Measurements from ENCODE around the gene NOXO1.
"Not testable (repeated sequence)": the region's sequence is repeated elsewhere in the genome, so short reads cannot be mapped to it uniquely, and the experiment has no call there.

Gene NOXO1

DNA sequence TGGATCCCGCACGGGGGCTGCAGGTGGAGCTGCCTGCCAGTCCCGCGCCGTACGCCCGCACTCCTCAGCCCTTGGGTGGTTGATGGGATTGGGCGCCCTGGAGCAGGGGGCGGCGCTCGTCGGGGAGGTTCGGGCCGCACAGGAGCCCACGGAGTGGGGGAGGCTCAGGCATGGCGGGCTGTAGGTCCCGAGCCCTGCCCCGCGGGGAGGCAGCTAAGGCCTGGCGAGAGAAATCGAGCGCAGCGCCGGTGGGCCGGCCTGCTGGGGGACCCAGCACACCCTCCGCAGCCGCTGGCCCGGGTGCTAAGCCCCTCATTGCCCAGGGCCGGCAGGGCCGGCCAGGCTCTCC, 23.2 kb downstream of the NOXO1 start:
- not testable (repeated sequence) for H3K4me3 Mint-ChIP-seq, H3K27ac Mint-ChIP-seq, H3K27me3 Mint-ChIP-seq, H3K9me3 Mint-ChIP-seq
- Mint-ChIP-seq H3K4me1 (ENCODE audit: low read depth) (peaks cover 33% of the 10 kb centered on the region), H3K36me3 (ENCODE audit: low read depth) (peaks cover 25% of the 10 kb centered on the region)

DNA sequence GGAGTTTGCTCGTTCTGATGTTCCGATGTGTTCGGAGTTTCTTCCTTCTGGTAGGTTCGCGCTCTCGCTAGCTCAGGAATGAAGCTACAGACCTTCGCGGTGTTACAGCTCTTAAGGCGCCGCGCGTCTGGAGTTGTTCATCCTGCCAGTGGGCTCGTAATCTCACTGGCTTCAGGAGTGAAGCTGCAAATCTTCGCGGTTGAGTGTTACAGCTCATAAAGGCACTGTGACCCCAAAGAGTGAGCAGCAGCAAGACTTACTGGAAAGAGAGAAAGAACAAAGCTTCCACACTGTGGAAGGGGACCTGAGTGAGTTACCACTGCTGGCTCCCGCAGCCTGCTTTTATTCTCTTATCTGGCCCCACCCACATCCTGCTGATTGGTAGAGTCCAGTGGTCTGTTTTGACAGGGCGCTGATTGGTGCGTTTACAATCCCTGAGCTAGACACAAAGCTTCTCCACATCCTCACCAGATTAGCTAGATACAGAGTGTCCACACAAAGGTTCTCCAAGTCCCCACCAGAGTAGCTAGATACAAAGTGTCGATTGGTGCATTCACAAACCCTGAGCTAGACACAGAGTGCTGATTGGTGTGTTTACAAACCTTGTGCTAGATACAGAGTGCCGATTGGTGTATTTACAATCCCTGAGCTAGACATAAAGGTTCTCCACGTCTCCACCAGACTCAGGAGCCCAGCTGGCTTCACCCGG, 23.7 kb downstream of the NOXO1 start:
- peaks cover 29% of the 10 kb centered on the region for H3K4me1 Mint-ChIP-seq (ENCODE audit: low read depth)
- peaks cover 20% of the 10 kb centered on the region for H3K36me3 Mint-ChIP-seq (ENCODE audit: low read depth)
- H3K4me3 Mint-ChIP-seq, H3K27ac Mint-ChIP-seq, H3K27me3 Mint-ChIP-seq, H3K9me3 Mint-ChIP-seq: not testable (repeated sequence)

DNA sequence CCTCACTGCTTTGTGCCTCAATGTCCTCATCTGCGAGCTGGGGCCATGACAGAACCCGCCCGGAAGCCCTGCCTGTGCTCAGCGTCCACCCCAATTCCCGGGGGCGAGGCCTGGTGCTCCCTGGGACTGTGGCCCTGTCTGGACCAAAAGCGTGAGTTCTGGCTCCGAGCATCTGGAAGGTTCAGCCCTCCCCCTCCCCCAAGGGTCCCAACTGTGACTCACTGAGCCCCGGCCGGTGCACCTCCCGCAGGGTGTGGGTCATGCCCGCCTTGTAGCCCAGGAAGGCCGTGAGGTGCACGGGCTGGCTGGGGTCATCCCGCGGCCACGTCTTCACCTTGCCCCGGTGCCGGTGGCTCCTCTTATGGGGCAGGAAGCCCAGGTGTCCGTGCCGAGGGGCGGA, 27.5 kb downstream of the NOXO1 start:
- Mint-ChIP-seq H3K27me3 (no peaks in the 10 kb centered on the region), H3K4me1 (ENCODE audit: low read depth) (peaks cover 4% of the 10 kb centered on the region)

DNA sequence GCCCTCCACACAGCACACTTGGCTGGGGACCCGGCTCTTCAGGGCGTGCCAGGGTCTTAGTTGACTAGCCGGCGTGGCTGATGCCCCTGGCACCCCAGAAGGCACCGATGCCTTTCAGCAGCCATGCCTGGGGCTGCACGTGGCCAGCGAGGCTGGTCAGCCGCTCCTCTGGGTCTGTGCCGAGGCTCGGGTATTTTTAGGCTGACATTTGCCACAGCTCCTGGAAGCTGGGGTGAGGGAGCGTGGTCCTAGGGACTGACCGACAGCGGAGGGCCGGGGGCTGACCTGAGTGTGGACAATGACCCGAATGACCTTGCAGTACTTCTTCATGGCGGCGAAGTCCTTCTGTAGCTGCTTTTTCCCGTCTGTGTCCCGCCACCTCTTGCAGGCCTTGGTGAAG, 30.7 kb downstream of the NOXO1 start:
- peaks cover 4% of the 10 kb centered on the region for H3K4me1 Mint-ChIP-seq (ENCODE audit: low read depth)
- H3K27me3 Mint-ChIP-seq: no peaks in the 10 kb centered on the region
- H3K4me3 Mint-ChIP-seq: no peak overlapping the region
- no peaks in the 10 kb centered on the region for H3K9me3 Mint-ChIP-seq
- H3K27ac Mint-ChIP-seq: no peak overlapping the region
- H3K36me3 Mint-ChIP-seq (ENCODE audit: low read depth): no peaks in the 10 kb centered on the region

More for the DNA sequence above, 27.5 kb downstream of the NOXO1 start:
- H3K4me3 Mint-ChIP-seq: no peak overlapping the region
- H3K36me3 Mint-ChIP-seq (ENCODE audit: low read depth): no peaks in the 10 kb centered on the region
- no peak overlapping the region for H3K27ac Mint-ChIP-seq
- H3K9me3 Mint-ChIP-seq: no peaks in the 10 kb centered on the region

DNA sequence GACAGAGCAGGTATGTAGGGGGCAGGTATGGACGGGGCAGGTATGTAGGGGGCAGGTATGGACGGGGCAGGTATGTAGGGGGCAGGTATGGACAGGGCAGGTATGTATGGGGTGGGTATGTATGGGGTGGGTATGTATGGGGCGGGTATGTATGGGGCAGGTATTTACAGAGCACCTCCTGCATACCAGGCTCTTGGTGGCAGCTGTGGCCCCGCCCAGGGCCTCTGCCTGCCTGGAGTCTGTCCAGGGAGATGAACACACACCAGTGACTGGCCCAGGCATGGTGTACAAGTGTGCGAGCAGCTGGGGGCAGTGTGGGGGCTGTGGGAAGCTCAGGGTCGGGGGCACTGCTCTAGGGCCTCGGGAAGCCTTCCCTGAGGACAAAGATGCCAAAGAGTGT, 31.2 kb downstream of the NOXO1 start:
- Mint-ChIP-seq H3K9me3 (no peaks in the 10 kb centered on the region), H3K27ac (no peak overlapping the region), H3K4me3 (no peak overlapping the region), H3K36me3 (ENCODE audit: low read depth) (no peaks in the 10 kb centered on the region), H3K27me3 (no peaks in the 10 kb centered on the region), H3K4me1 (ENCODE audit: low read depth) (peaks cover 4% of the 10 kb centered on the region)

DNA sequence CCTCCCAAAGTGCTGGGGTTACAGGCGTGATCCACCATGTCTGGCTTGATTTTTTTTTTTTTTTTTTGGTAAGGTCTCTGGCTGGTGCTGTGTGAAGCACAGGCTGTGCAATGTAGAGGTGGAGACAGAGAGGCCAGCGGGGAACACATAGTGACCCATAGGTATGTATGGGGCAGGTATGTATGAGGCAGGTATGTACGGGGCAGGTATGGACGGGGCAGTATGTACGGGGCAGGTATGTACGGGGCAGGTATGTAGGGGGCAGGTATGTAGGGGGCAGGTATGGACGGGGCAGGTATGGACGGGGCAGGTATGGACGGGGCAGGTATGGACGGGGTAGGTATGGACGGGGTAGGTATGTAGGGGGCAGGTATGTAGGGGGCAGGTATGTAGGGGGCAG, 31.8 kb downstream of the NOXO1 start:
- Mint-ChIP-seq H3K27me3 (no peaks in the 10 kb centered on the region), H3K27ac (no peak overlapping the region), H3K36me3 (ENCODE audit: low read depth) (no peaks in the 10 kb centered on the region), H3K4me3 (no peak overlapping the region), H3K9me3 (no peaks in the 10 kb centered on the region), H3K4me1 (ENCODE audit: low read depth) (peaks cover 5% of the 10 kb centered on the region)

DNA sequence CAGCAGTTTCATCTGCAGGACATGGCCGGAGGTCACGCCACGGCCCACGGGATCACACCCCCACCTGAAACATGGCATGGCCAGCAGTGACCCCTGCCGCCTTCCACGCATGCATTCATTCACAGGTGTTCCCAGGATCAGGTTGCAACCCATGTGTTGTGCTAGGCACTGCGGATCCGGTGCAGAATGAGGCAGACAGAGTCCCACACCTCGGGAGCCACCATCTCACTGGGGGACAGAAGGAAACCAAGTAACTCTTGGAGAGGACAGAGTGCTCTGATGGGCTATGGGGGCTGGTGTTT, 33.9 kb downstream of the NOXO1 start:
- no peak overlapping the region for H3K4me3 Mint-ChIP-seq
- peaks cover 13% of the 10 kb centered on the region for H3K4me1 Mint-ChIP-seq (ENCODE audit: low read depth)
- H3K27ac Mint-ChIP-seq: peak overlapping the region; percentile 0
- H3K9me3 Mint-ChIP-seq: no peaks in the 10 kb centered on the region
- H3K27me3 Mint-ChIP-seq: no peaks in the 10 kb centered on the region
- no peaks in the 10 kb centered on the region for H3K36me3 Mint-ChIP-seq (ENCODE audit: low read depth)

DNA sequence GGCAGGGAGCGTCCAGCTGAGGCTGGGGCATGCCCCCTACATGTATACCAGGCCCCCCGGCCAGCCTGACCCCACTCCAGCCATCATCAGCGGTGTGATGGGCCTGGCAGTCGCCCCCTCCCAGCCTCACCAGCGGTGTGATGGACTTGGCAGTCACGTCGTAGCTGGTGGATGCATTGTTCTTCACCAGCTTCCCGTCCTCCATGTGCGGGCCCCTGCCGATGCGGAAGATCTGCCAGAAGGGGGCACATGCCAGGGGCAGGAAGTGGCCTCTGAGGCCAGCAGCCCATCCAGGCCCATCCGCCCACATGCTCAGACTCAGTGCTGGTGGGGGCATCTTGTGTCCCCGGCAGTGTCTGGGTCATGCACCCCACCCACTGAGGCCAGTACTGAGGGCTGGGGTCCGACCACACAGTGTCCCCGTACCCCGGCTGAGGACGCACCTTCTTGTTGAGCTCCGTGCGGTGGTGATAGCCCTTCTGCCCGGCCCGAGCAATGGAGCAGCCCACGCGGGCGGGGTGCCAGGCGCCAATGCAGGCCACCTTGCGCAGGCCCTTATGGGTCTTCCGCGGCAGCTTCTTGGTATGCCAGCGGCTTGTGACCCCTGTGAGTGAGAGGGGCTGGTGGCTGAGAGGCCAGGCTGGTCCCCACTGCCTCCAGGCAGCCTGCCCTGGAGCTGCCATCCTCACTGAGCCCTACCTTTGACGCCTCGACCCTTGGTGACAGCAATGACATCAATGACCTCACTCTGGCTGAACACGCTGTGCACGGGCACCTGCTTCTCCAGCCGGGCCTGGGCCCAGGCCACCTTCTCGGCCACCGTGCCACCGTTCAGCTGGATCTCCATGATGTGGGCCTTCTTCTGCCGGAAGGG, 34.5 kb downstream of the NOXO1 start:
- no peak overlapping the region for H3K4me3 Mint-ChIP-seq
- H3K27me3 Mint-ChIP-seq: no peaks in the 10 kb centered on the region
- no peaks in the 10 kb centered on the region for H3K9me3 Mint-ChIP-seq
- H3K4me1 Mint-ChIP-seq (ENCODE audit: low read depth): peaks cover 19% of the 10 kb centered on the region
- H3K36me3 Mint-ChIP-seq (ENCODE audit: low read depth): no peaks in the 10 kb centered on the region
- H3K27ac Mint-ChIP-seq: peak overlapping the region; percentile 0

DNA sequence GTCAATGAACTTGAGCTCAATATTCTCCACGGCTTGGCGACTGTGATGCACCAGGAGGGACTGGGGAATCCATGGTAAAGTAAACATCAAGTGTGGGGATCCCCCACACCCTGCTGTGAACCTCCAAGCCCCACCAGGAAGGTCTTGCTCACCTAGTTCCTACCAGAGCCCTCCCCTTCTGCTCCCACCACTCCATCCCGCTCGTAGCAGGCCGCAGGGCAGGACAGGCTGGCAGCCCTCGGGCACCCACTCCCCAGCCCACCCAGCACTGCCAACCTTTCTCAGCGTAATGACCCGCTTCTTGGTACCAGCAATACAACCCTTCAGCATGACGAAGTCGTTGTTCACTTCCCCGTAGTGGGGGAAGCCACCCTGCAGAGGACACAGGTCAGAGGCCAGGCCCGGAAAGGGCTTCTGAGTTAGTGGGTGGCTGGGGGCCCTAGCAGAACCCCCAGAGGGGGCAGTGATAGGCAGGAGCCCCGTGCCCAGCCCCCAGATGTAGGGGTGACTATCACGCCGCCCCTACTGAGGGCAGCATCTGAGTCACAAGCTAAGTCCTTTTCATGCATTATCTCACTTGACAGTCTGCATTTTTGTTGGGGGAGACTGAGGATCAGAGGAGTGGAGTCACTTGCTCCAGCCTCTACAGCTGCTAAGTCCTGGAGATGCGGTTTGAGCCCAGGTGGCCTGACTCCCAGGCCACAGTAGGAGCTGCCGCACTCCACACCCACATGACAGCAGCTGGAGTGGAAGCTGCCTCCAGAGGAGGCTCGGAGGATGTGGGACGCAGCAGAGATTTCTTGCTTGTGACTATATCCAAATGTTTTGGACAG, 35.5 kb downstream of the NOXO1 start:
- no peaks in the 10 kb centered on the region for H3K9me3 Mint-ChIP-seq
- no peak overlapping the region for H3K27ac Mint-ChIP-seq
- H3K36me3 Mint-ChIP-seq (ENCODE audit: low read depth): no peaks in the 10 kb centered on the region
- H3K27me3 Mint-ChIP-seq: no peaks in the 10 kb centered on the region
- peaks cover 24% of the 10 kb centered on the region for H3K4me1 Mint-ChIP-seq (ENCODE audit: low read depth)
- H3K4me3 Mint-ChIP-seq: no peak overlapping the region

DNA sequence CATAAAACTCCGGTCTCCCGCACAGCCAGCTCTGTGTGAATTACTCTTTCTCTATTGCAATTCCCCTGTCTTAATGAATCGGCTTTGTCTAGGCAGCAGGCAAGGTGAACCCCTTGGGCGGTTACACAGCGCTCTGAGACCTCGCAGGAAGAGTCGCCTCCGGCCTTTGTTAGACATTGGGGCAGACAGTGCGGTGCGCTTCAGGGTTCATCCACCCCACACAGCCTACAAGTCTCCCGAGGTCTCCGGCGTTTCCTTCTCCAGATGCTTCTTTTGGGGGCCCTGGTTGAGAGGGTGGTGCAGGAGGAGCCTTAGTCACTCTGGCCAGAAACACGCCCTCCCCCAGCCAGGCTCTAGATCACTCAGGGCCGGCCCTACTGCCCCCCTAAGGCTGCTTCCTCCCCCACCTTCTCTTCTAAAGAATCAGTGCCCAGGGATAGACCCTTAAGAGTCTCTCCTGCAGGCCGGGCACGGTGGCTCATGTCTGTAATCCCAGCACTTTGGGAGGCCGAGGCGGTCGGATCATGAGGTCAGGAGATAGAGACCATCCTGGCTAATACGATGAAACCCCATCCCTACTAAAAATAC, 36.6 kb downstream of the NOXO1 start:
- H3K4me3 Mint-ChIP-seq: peak overlapping the region; percentile 87
- no peaks in the 10 kb centered on the region for H3K9me3 Mint-ChIP-seq
- H3K27ac Mint-ChIP-seq: no peak overlapping the region
- H3K4me1 Mint-ChIP-seq (ENCODE audit: low read depth): peaks cover 24% of the 10 kb centered on the region
- H3K27me3 Mint-ChIP-seq: no peaks in the 10 kb centered on the region
- H3K36me3 Mint-ChIP-seq (ENCODE audit: low read depth): no peaks in the 10 kb centered on the region

DNA sequence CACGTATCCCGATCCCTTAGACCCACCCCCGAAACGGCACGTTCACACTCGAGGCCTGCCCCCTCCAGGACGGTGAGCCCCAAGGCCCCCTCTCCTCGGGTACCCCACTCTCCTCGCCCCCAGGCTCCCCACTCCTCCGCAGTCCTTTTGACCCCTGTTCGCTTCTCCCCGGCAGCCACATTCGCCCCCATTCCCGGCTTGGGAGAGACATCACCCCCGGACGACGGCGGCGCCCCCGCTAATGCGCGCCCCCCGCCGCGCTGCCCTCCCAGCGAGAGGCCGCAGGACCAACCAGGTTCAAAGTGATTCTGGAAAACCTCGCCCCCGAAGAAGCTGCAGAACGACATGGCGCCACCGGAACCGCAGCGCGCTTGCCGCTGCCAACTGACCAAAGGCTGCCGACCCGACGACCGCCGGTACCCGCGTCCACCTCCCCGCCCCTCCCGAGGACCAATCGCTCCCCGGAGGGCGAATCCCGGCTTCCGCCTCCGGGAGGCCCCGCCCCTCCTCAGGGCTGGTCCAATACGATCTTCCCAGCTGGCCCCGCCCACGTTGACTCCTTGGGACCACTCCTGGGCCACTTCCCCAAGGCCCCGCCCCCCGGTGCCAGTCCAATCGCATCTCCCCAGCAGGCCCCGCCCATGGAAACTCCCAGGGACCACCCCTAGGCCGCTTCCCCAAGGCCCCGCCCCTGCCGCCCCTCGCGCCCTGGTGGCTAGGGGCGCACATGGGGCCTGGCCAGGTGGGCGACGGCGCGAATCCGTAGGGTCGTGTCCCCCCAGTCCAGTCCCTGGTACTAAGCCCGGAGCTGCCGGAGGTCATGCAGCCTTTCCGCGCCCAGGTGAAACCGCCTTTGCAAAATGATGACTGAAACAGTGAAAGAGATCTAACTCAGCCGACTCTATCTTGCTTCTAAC, 38.2 kb downstream of the NOXO1 start, which contains the start of gene MSRB1:
TSS of gene MSRB1 (minus strand) at position 390 of the 917 bp plus-strand sequence. CDS start at position 347, 43 bp downstream.
- peaks cover 5% of the 10 kb centered on the region for H3K36me3 Mint-ChIP-seq (ENCODE audit: low read depth)
- H3K27ac Mint-ChIP-seq: peak within 1 kb of the TSS; percentile 73
- H3K4me1 Mint-ChIP-seq (ENCODE audit: low read depth): peaks cover 24% of the 10 kb centered on the region
- peak within 1 kb of the TSS; percentile 87 for H3K4me3 Mint-ChIP-seq
- no peaks in the 10 kb centered on the region for H3K9me3 Mint-ChIP-seq
- H3K27me3 Mint-ChIP-seq: no peaks in the 10 kb centered on the region

DNA sequence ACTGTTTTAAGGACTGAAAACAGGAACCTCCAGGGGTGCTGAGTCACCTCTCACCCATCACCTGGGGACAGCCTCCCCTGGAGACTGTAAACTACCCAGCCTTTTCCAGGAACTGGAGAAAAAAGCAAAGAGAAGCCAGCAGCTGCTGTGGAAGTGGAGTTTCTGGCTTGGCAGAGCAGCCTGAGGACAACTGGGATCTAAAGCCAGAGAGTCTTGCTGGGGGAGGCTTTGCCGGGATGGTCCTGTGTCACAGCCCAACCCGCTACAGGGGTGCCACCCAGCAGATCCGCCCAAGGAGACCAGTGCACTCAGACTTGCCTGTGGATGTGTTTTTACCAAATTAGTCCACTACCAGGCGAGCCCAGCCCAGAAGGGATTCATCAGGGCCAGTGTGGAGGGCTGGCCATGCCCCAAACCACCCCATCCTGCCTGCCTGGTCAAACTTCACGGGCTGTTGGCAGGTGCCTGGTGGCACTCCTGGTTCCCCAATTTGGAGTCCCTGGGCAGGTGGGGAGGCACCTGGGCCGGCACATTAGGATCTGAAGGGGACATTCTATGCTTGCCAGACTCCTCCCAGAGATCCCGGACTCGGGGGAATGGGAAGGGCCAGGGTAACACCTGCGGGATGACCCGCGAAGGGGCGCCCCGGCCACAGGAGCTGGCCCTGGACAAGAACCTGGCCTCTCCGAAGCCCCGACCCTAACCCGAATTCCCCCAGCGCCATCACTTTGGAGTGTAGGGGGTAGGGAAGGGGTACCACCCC, 39.0 kb downstream of the NOXO1 start:
- Mint-ChIP-seq H3K27ac (no peak overlapping the region), H3K9me3 (no peaks in the 10 kb centered on the region), H3K36me3 (ENCODE audit: low read depth) (peaks cover 5% of the 10 kb centered on the region), H3K27me3 (no peaks in the 10 kb centered on the region), H3K4me3 (peak overlapping the region; percentile 87), H3K4me1 (ENCODE audit: low read depth) (peaks cover 24% of the 10 kb centered on the region)

DNA sequence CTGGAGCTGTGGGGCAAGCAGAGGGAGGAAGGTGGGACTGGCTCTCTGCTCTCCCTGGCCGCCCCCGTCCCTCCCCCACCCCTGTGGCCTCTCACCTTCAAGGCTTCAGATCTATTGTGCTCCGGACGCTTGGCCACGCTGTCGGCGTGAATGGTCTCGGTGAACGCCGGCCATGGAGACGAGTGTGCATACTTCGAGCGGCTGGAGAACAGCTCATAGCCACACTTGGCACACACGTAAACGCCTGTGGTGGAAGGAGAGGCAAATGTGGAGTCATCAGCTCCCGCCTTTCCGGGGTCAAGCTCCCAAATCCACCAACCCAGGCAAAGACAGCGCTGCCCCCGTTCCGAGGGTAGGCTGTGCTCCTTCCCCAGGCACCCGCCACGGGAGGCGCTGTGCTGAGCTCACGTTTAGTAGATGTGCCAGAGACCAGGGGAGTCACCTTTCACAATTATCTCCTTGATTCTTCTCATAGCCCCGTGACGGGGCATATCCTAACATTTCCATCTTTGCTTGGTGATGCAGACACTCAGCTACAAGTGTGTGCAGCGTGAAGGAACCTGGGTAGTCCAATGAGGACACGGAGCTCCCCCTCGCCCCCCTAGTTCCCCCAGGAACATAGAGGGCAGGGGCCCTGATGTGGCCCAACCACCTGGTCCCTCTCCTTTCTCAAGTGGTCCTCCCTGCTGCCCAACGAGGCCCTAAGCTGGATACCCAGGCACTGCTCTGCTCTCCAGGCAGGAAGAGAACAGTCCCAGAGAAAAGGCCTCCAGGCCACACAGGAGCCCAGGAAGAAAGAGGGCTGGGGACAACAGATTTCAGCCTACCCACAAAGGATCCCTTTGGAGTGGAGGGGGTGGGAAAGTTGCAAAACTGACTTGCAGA, 39.9 kb downstream of the NOXO1 start:
- no peaks in the 10 kb centered on the region for H3K27me3 Mint-ChIP-seq
- peaks cover 24% of the 10 kb centered on the region for H3K4me1 Mint-ChIP-seq (ENCODE audit: low read depth)
- peaks cover 5% of the 10 kb centered on the region for H3K36me3 Mint-ChIP-seq (ENCODE audit: low read depth)
- H3K9me3 Mint-ChIP-seq: no peaks in the 10 kb centered on the region
- H3K27ac Mint-ChIP-seq: no peak overlapping the region
- H3K4me3 Mint-ChIP-seq: peak overlapping the region; percentile 87

All from stimulated activated naive CD8-positive, alpha-beta T cell treated with anti-CD3 and anti-CD28 coated beads, Interleukin-15, Interleukin-2, amounts not matched to agents 100 ng/mL and 50 ng/mL, for 24 hours (primary cell).